ENCODE data around the gene HMGA1.
"Not testable (repeated sequence)": the region's sequence is repeated elsewhere in the genome, so short reads cannot be mapped to it uniquely, and the experiment has no call there.

Gene HMGA1

GRCh38 chr6:34263484-34263883 lies 26.8 kb downstream of the HMGA1 start:
- DNase-seq, result not testable (repeated sequence)

- no peak for DNase-seq
These were observed 31.1 kb downstream of the HMGA1 start for GRCh38 chr6:34267746-34268145.

GRCh38 chr6:34269132-34269531 lies 32.5 kb downstream of the HMGA1 start:
- not testable (repeated sequence) for DNase-seq

GRCh38 chr6:34269658-34270341 lies 33.1 kb downstream of the HMGA1 start:
- DNase-seq, result not testable (repeated sequence)

- no peak for DNase-seq
These were observed 35.6 kb downstream of the HMGA1 start for GRCh38 chr6:34272013-34272926.

- no peak for DNase-seq
These were observed 36.7 kb downstream of the HMGA1 start for GRCh38 chr6:34273242-34273805.

- DNase-seq, result no peak
These were observed 37.5 kb downstream of the HMGA1 start for GRCh38 chr6:34274129-34274528.

- no peak for DNase-seq
These were observed 38.6 kb downstream of the HMGA1 start for GRCh38 chr6:34275128-34275804.

- DNase-seq, result no peak
These were observed 39.5 kb downstream of the HMGA1 start for GRCh38 chr6:34276191-34276590.

GRCh38 chr6:34276881-34277762 lies 40.4 kb downstream of the HMGA1 start:
- no peak for DNase-seq

GRCh38 chr6:34277763-34278112 lies 41.1 kb downstream of the HMGA1 start:
- no peak for DNase-seq

GRCh38 chr6:34278833-34279232 lies 42.2 kb downstream of the HMGA1 start:
- no peak for DNase-seq

GRCh38 chr6:34280216-34280615 lies 43.5 kb downstream of the HMGA1 start:
- DNase-seq, result no peak

- DNase-seq, result no peak
These were observed 45.1 kb downstream of the HMGA1 start for GRCh38 chr6:34281702-34282334.

- no peak for DNase-seq
These were observed 48.1 kb downstream of the HMGA1 start for GRCh38 chr6:34284563-34285447.

- DNase-seq, result no peak
These were observed 48.9 kb downstream of the HMGA1 start for GRCh38 chr6:34285448-34286164.

- DNase-seq, result no peak
These were observed 51.9 kb downstream of the HMGA1 start for GRCh38 chr6:34288581-34288980.

- no peak for DNase-seq
These were observed 52.5 kb downstream of the HMGA1 start for GRCh38 chr6:34289137-34289536.

GRCh38 chr6:34292954-34293353 lies 56.3 kb downstream of the HMGA1 start:
- DNase-seq, result no peak

GRCh38 chr6:34295721-34296120 lies 59.0 kb downstream of the HMGA1 start:
- DNase-seq, result no peak

Data from activated naive CD4-positive, alpha-beta T cell (primary cell).